Ishikawa (cell line): ENCODE data around the gene NDUFAF2.

Experiments used
- CEBPB ChIP-seq: IDR thresholded peaks from 2 replicates; pipeline ENCODE4 v1.6.1; 2012
- CREB1 ChIP-seq: IDR thresholded peaks from 2 replicates; pipeline ENCODE4 v1.6.1; 2012; ENCODE audit warnings: low read depth
- EGR1 ChIP-seq: IDR thresholded peaks from 2 replicates; pipeline ENCODE4 v1.6.1; 2012
- EP300 ChIP-seq: IDR thresholded peaks from 2 replicates; pipeline ENCODE4 v1.6.1; 2012; ENCODE audit warnings: borderline replicate concordance
- FOXM1 ChIP-seq: IDR thresholded peaks from 2 replicates; pipeline ENCODE4 v1.6.1; 2012; ENCODE audit warnings: low read depth, borderline replicate concordance
- MAX ChIP-seq: IDR thresholded peaks from 2 replicates; pipeline ENCODE4 v1.6.1; 2012
- NFIC ChIP-seq: IDR thresholded peaks from 2 replicates; pipeline ENCODE4 v1.6.1; 2012
- RAD21 ChIP-seq: IDR thresholded peaks from 2 replicates; pipeline ENCODE4 v1.6.1; 2012; ENCODE audit warnings: low read depth
- REST ChIP-seq: IDR thresholded peaks from 2 replicates; pipeline ENCODE4 v1.6.1; 2012; ENCODE audit warnings: low read depth, mild to moderate bottlenecking
- TAF1 ChIP-seq: IDR thresholded peaks from 2 replicates; pipeline ENCODE4 v1.6.1; 2012; ENCODE audit warnings: low read depth, mild to moderate bottlenecking
- TCF12 ChIP-seq: IDR thresholded peaks from 2 replicates; pipeline ENCODE4 v1.6.1; 2012; ENCODE audit warnings: low read depth
- TEAD4 ChIP-seq: IDR thresholded peaks from 2 replicates; pipeline ENCODE4 v1.6.1; 2012
- USF1 ChIP-seq: IDR thresholded peaks from 2 replicates; pipeline ENCODE4 v1.6.1; 2012
- YY1 ChIP-seq: IDR thresholded peaks from 2 replicates; pipeline ENCODE4 v1.6.1; 2012; ENCODE audit warnings: low read depth
- ZBTB7A ChIP-seq: IDR thresholded peaks from 2 replicates; pipeline ENCODE4 v1.6.1; 2012; ENCODE audit warnings: low read depth

The NDUFAF2 gene

GRCh38 chr5:61020415-61020814, 75.4 kb downstream of the NDUFAF2 start:
- TF ChIP-seq TCF12 = no peak
- TF ChIP-seq EP300 = no peak
- no peak for TF ChIP-seq EGR1
- TF ChIP-seq TAF1 = no peak
- TF ChIP-seq MAX = no peak
- TF ChIP-seq CEBPB = no peak
- no peak for TF ChIP-seq TEAD4
- TF ChIP-seq CREB1 = no peak
- TF ChIP-seq YY1 = no peak
- TF ChIP-seq USF1 = no peak
- no peak for TF ChIP-seq RAD21
- no peak for TF ChIP-seq FOXM1

GRCh38 chr5:61023131-61023530, 78.1 kb downstream of the NDUFAF2 start:
- TF ChIP-seq MAX = no peak

- TF ChIP-seq USF1 (no peak), YY1 (no peak), ZBTB7A (no peak), CREB1 (no peak), TCF12 (no peak), REST (no peak)
These were observed 81.0 kb downstream of the NDUFAF2 start for GRCh38 chr5:61026004-61026403.

GRCh38 chr5:61028382-61028781, 83.4 kb downstream of the NDUFAF2 start:
- no peak for TF ChIP-seq CREB1

GRCh38 chr5:61029456-61030162, 84.6 kb downstream of the NDUFAF2 start:
- TF ChIP-seq TAF1 (no peak), USF1 (no peak), YY1 (no peak), MAX (no peak), ZBTB7A (no peak), CREB1 (no peak), CEBPB (no peak), REST (no peak), EP300 (no peak), TCF12 (no peak), FOXM1 (no peak)

- TF ChIP-seq TEAD4 (no peak), ZBTB7A (no peak), MAX (no peak), TAF1 (no peak), CREB1 (no peak), EP300 (no peak), NFIC (no peak), YY1 (no peak), USF1 (no peak), FOXM1 (no peak), CEBPB (no peak), RAD21 (no peak), TCF12 (no peak), EGR1 (no peak), REST (no peak)
These were observed 85.1 kb downstream of the NDUFAF2 start for GRCh38 chr5:61030163-61030482.
